Mucosa of descending colon (tissue), 3 donors: Measurements from ENCODE around the gene ANGEL1. TPM values are rescaled to one million over a fixed set of nuclear protein-coding genes. Genes with fewer than 3 reads are reported as not detected.

ENCODE experiments used
- ATAC-seq: fragments of 200-7000 bp; cut with Tn5 transposase; one replicate; pipeline ENCODE4 v1.9.1; 2020; ENCODE audit warnings: mild to moderate bottlenecking, moderate library complexity
- DNase-seq, 3 donors: peaks; one replicate each; pipeline ENCODE4 v3.0.0-alpha.2; 2020
- H3K36me3 ChIP-seq: fragments of 200-600 bp; one replicate; pipeline ENCODE4 v1.8.0; 2021; ENCODE audit warnings: low read depth, mild to moderate bottlenecking
- H3K4me1 ChIP-seq: fragments of 200-600 bp; one replicate; pipeline ENCODE4 v1.8.0; 2021; ENCODE audit warnings: low read depth, mild to moderate bottlenecking
- H3K4me3 ChIP-seq: fragments of 200-600 bp; one replicate; pipeline ENCODE4 v1.8.0; 2021; ENCODE audit warnings: mild to moderate bottlenecking
- H3K9me3 ChIP-seq: fragments of 200-600 bp; one replicate; pipeline ENCODE4 v1.8.0; 2021; ENCODE audit warnings: mild to moderate bottlenecking
- intact Hi-C, 2 donors: fragments of 100-400 bp; cut with DNase I in 1 of 2; cut with micrococcal nuclease in 1 of 2; formaldehyde crosslinking; loops; one replicate each; pipeline versions ENCODE4 v1.11.0 to v1.11.1; 2022; cut with DNase I, micrococcal nuclease
- total RNA-seq, 3 donors: library from RNA; stranded (reverse); fragmentation: NEBNext Ultra II Directional in 2 of 3; extraction: Animal tissue kit (Norgen Biotek cat#: 25700) in 2 of 3; gene quantifications; one replicate each; pipeline versions ENCODE4 v1.2.1 to v1.2.4, GENCODE V29; 2021 to 2023
- TF ChIP-seq, protein P1 (sequence below): fragments of 200-600 bp; IDR thresholded peaks from one replicate; pipeline ENCODE4 v1.8.0; 2022; ENCODE audit warnings: antibody characterized with exemption, mild to moderate bottlenecking
- donor health status: DM: no; HTN: no; CAD: no; lungs with moderate emphysema.
- donor health status: DM: no; HTN: no; CAD: no.
- donor health status: DM: no; HTN: yes; CAD: no.

ANGEL1 gene
- total RNA-seq, 3 donors from 2014 or later = 12.6 to 17.1 (median 13.5) TPM

DNA sequence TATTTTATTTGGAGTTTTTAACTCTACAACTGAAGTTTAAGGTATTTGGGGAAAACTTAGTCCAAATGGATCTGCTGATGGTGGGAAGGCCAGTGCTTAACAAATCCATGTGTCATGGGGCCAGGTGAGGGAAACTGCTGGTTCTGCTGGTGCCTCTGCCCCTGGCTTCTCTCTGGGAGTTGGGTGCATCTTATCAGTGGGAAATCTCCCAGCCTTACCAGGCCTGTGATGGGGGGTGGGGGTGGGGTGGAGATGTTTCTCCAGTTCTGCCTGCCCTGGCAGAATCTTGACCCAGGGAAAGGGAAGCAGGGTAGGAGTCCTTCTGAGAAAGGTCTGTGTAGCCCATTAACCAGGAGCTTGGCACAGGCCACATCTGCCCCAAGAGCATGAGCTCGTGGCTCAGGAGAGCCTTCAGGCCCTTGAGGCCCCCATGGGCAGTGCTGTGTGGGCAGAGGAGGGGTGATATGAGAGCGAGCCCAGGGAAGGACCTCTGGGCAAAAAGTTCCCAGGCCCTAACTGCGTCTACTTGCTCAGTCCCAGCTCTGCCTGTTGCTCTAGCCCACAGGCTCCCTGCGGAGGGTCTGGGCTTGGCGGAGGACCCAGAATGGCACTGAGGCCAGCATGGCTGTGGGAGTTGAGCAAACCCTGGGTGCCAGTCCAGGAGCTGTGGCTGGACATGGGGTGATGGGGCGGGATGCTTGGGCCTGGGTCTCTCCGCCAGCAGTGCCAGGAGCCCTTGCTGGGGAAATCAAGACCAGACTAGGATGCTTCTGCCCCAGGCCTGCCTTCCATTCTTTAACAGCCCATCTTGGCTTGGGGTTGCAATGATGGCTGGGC lies 33.2 kb downstream of the ANGEL1 start:
- no peak overlapping the region for H3K4me3 ChIP-seq
- H3K36me3 ChIP-seq = no peaks in the 10 kb centered on the region
- H3K4me1 ChIP-seq = no peaks in the 10 kb centered on the region
- no peaks in the 10 kb centered on the region for H3K9me3 ChIP-seq
- DNase-seq (no peak), ATAC-seq (no peak)
- intact Hi-C loops = no loop called here
- TF ChIP-seq, protein P1, sequence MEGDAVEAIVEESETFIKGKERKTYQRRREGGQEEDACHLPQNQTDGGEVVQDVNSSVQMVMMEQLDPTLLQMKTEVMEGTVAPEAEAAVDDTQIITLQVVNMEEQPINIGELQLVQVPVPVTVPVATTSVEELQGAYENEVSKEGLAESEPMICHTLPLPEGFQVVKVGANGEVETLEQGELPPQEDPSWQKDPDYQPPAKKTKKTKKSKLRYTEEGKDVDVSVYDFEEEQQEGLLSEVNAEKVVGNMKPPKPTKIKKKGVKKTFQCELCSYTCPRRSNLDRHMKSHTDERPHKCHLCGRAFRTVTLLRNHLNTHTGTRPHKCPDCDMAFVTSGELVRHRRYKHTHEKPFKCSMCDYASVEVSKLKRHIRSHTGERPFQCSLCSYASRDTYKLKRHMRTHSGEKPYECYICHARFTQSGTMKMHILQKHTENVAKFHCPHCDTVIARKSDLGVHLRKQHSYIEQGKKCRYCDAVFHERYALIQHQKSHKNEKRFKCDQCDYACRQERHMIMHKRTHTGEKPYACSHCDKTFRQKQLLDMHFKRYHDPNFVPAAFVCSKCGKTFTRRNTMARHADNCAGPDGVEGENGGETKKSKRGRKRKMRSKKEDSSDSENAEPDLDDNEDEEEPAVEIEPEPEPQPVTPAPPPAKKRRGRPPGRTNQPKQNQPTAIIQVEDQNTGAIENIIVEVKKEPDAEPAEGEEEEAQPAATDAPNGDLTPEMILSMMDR = no peak

DNA sequence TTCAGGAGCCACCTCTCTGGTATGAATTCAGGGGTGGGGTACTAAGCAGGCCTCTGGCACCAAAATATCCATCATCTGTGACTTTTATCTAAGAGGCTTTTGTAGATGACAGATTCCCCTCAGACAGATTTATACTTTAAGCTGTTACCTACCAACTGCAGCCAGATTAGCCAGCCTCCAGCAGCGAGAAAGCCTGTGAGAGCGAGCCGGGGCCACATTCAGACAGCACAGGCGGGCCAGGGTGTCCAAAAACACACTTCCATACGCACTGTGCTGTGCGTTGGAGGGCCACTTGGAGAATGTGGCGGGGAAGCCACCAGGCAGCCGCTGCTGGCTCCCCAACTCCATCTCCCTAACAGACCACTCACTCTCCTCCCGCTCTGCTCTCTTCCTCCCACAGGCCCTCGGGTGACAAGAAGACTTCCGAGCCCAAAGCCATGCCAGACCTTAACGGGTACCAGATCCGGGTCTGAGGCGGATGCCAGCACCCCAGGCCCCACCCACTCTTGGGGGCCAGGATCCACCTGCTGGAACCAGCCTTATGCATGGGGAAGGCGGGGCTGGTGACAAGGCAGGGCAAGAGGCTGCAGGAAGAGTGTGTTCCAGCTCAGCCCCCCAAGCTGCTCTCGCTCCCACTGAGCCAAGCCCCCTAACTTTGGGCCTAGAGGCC lies 34.0 kb downstream of the ANGEL1 start:
- ATAC-seq (no peak), DNase-seq (no peak)
- Histone ChIP-seq H3K4me1 (no peaks in the 10 kb centered on the region), H3K36me3 (no peaks in the 10 kb centered on the region), H3K4me3 (no peak overlapping the region), H3K9me3 (no peaks in the 10 kb centered on the region)
- TF ChIP-seq, protein P1 = no peak
- intact Hi-C loops = no loop called here

DNA sequence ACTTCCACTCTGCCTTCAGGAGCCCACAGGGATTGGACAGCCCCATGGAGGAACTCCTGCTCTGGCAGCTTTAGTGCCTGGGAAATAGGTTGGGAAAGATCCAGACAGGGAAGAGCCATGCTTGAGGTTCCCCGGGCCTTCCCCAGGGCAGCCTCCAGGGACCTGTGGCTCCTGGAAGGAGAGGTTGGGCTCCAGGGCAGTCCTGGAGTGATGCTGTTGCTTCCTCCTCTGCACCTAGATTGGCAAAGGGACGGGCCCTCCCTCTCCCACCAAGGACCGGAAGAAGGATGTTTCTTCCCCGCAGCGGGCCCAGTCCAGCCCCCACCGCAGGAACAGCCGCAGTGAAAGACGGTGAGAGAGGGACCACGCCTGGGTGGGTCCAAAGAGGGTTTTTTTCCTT lies 35.0 kb downstream of the ANGEL1 start:
- no peak for DNase-seq

DNA sequence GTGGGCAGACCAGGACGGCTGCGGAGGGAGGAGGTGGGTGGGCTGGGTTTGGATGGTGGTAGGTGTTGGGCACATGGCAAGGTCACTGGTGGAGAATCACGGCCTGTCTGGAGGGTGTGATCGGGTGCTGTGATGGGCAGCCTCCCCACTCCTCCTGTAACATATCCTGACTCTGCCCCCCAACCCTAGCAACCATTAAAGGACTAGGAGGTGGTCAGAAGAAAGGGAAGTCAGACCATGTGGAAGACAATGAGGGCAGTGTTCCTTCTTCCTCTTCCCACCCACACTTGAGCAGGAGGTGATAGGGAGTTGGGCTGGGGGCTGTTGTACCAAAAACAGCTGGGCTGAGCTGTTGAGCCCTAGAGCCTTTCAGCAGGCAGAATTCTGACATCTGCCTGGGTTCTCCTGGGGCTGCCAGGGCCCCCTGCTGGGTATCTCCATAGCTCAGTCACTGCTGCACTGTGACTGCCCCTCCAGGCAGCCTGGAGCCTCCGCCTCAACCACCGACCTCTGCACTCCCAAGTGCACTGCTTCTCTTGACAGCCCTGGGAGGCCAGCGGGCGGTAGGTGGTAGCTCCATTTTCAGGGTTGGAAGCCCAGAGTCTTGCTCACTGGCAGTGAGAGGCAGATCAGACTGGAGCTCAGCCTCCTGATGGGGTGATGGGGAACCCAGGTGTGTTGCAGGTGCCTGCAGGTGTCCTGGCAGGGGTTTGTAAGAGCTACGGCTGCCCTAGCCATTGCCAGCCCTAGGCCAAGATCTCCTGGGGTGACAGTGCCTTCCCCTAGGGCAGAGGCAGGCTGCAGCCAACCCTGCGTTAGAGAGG lies 36.0 kb downstream of the ANGEL1 start:
- peak; percentile 5 for ATAC-seq
- intact Hi-C loops = no loop called here

More for the DNA sequence above, 35.0 kb downstream of the ANGEL1 start:
- TF ChIP-seq, protein P1 = no peak
- Histone ChIP-seq H3K36me3 (no peaks in the 10 kb centered on the region), H3K4me3 (no peak overlapping the region), H3K4me1 (no peaks in the 10 kb centered on the region), H3K9me3 (no peaks in the 10 kb centered on the region)
- no peak for ATAC-seq
- intact Hi-C loops = no loop called here

More for the DNA sequence above, 36.0 kb downstream of the ANGEL1 start:
- no peaks in the 10 kb centered on the region for H3K4me1 ChIP-seq
- DNase-seq = no peak
- H3K36me3 ChIP-seq = no peaks in the 10 kb centered on the region
- no peaks in the 10 kb centered on the region for H3K9me3 ChIP-seq
- no peak overlapping the region for H3K4me3 ChIP-seq
- TF ChIP-seq, protein P1 = no peak
